ENCODE results near the gene PARS2. TPM values are rescaled to one million over a fixed set of nuclear protein-coding genes. Genes with fewer than 3 reads are reported as not detected.
A peak's percentile ranks its signal among the peaks of the same experiment; 100 is the strongest.

PARS2 gene
- total and polyA plus RNA-seq, 2 experiments from 2014 or later: 4.8 to 9.3 TPM

GRCh38 chr1:54795841-54796468 is 31.6 kb upstream of the PARS2 start:
- Histone ChIP-seq H2AFZ (no peak overlapping the region), H3K4me3 (no peak overlapping the region), H3K79me2 (peaks cover 7% of the 10 kb centered on the region), H3K36me3 (replicated peaks; ENCODE audit: insufficient read depth, low read depth) (no peaks in the 10 kb centered on the region), H4K20me1 (ENCODE audit: insufficient read depth, poor library complexity, severe bottlenecking) (no peaks in the 10 kb centered on the region), H3K27me3 (no peaks in the 10 kb centered on the region), H3K9me2 (replicated peaks; ENCODE audit: insufficient read depth) (no peaks in the 10 kb centered on the region), H3K9me3 (ENCODE audit: low read depth) (no peaks in the 10 kb centered on the region), H3K27ac (peak overlapping the region; percentile 97), H3K4me2 (no peak overlapping the region), H3K4me1 (ENCODE audit: insufficient read depth) (peaks cover 23% of the 10 kb centered on the region)
- TF ChIP-seq EZH2phosphoT487 (IDR thresholded peaks at IDR 0.05; ENCODE audit: low read depth, severe bottlenecking, unreplicated experiment) (no peak), EZH2 (IDR thresholded peaks at IDR 0.05; ENCODE audit: borderline replicate concordance) (no peak), CTCF (IDR thresholded peaks at IDR 0.05; ENCODE audit: poor library complexity) (no peak)
- peak; percentile 49 for DNase-seq (ENCODE audit: low spot score)
- 91% methylated on average over 18 of the region's 18 CpGs for WGBS (ENCODE audit: low lambda C conversion rate, missing lambda C conversion rate)

GRCh38 chr1:54795356-54795665 is 31.0 kb upstream of the PARS2 start:
- peak overlapping the region; percentile 97 for H3K27ac ChIP-seq
- H3K9me3 ChIP-seq (ENCODE audit: low read depth): no peaks in the 10 kb centered on the region
- H4K20me1 ChIP-seq (ENCODE audit: insufficient read depth, poor library complexity, severe bottlenecking): no peaks in the 10 kb centered on the region
- H3K79me2 ChIP-seq: peaks cover 5% of the 10 kb centered on the region
- TF ChIP-seq EZH2phosphoT487 (IDR thresholded peaks at IDR 0.05; ENCODE audit: low read depth, severe bottlenecking, unreplicated experiment) (no peak), CTCF (IDR thresholded peaks at IDR 0.05; ENCODE audit: poor library complexity) (no peak), EZH2 (IDR thresholded peaks at IDR 0.05; ENCODE audit: borderline replicate concordance) (no peak)
- H3K4me2 ChIP-seq: peak overlapping the region; percentile 41
- H2AFZ ChIP-seq: no peak overlapping the region
- no peaks in the 10 kb centered on the region for H3K27me3 ChIP-seq
- H3K9me2 ChIP-seq (replicated peaks; ENCODE audit: insufficient read depth): no peaks in the 10 kb centered on the region
- DNase-seq (ENCODE audit: low spot score): no peak
- H3K4me1 ChIP-seq (ENCODE audit: insufficient read depth): peaks cover 23% of the 10 kb centered on the region
- WGBS (ENCODE audit: low lambda C conversion rate, missing lambda C conversion rate): 73% methylated on average over 4 of the region's 4 CpGs
- no peak overlapping the region for H3K4me3 ChIP-seq
- H3K36me3 ChIP-seq (replicated peaks; ENCODE audit: insufficient read depth, low read depth): no peaks in the 10 kb centered on the region

GRCh38 chr1:54794451-54795355 is 30.4 kb upstream of the PARS2 start:
- WGBS (ENCODE audit: low lambda C conversion rate, missing lambda C conversion rate): 55% methylated on average over 4 of the region's 4 CpGs
- H3K4me3 ChIP-seq: no peak overlapping the region
- peaks cover 23% of the 10 kb centered on the region for H3K4me1 ChIP-seq (ENCODE audit: insufficient read depth)
- H3K27me3 ChIP-seq: no peaks in the 10 kb centered on the region
- H3K4me2 ChIP-seq: peak overlapping the region; percentile 41
- no peak overlapping the region for H2AFZ ChIP-seq
- peaks cover 2% of the 10 kb centered on the region for H3K79me2 ChIP-seq
- TF ChIP-seq EZH2phosphoT487 (IDR thresholded peaks at IDR 0.05; ENCODE audit: low read depth, severe bottlenecking, unreplicated experiment) (no peak), CTCF (IDR thresholded peaks at IDR 0.05; ENCODE audit: poor library complexity) (no peak), EZH2 (IDR thresholded peaks at IDR 0.05; ENCODE audit: borderline replicate concordance) (no peak)
- H3K36me3 ChIP-seq (replicated peaks; ENCODE audit: insufficient read depth, low read depth): no peaks in the 10 kb centered on the region
- DNase-seq (ENCODE audit: low spot score): peak; percentile 89
- peak overlapping the region; percentile 97 for H3K27ac ChIP-seq
- H4K20me1 ChIP-seq (ENCODE audit: insufficient read depth, poor library complexity, severe bottlenecking): no peaks in the 10 kb centered on the region
- H3K9me2 ChIP-seq (replicated peaks; ENCODE audit: insufficient read depth): no peaks in the 10 kb centered on the region
- H3K9me3 ChIP-seq (ENCODE audit: low read depth): no peaks in the 10 kb centered on the region
